Memory B cell (primary cell): ENCODE data around the gene OR13A1.
"Not testable (repeated sequence)": the region's sequence is repeated elsewhere in the genome, so short reads cannot be mapped to it uniquely, and the experiment has no call there.

ENCODE experiments used
- ATAC-seq: fragments of 150-1000 bp; cut with Tn5 transposase; 2 replicates; pipeline ENCODE4 v1.10.0; 2021; ENCODE audit warnings: low read depth, mild to moderate bottlenecking, moderate library complexity
- DNase-seq, 2 donors: peaks; one replicate each; pipeline ENCODE4 v3.0.0; 2022; ENCODE audit warnings: low spot score in 2 of 2
- H3K27ac Mint-ChIP-seq: one replicate; pipeline ENCODE4 v1.8.0; 2022; ENCODE audit warnings: mild to moderate bottlenecking, moderate library complexity, mixed read lengths
- H3K27me3 Mint-ChIP-seq: one replicate; pipeline ENCODE4 v1.8.0; 2022; ENCODE audit warnings: mixed read lengths
- H3K36me3 Mint-ChIP-seq: one replicate; pipeline ENCODE4 v1.8.0; 2022; ENCODE audit warnings: mild to moderate bottlenecking, mixed read lengths
- H3K4me1 Mint-ChIP-seq: one replicate; pipeline ENCODE4 v1.8.0; 2022; ENCODE audit warnings: mixed read lengths
- H3K4me3 Mint-ChIP-seq: one replicate; pipeline ENCODE4 v1.8.0; 2022; ENCODE audit warnings: mild to moderate bottlenecking, moderate library complexity, mixed read lengths
- H3K9me3 Mint-ChIP-seq: one replicate; pipeline ENCODE4 v1.8.0; 2022; ENCODE audit warnings: mixed read lengths

The OR13A1 gene

DNA sequence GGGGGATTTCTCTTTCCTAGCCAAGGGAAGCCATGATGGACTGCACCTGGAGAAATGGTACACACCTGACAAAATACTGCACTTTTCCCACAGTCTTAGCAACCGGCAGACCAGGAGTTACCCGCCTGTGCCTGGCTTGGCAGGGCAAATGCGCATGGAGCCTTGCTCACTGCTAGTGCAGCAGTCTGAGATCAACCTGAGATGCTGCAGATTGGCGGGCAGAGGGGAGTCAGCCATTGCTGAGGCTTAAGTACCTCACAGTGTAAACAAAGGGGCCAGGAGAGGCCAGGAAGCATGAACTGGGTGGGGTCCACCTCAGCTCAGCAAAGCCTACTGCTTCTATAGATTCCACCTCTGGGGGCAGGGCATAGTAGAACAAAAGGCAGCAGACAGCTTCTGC is 49.4 kb downstream of the OR13A1 start:
- no peak for ATAC-seq
- Mint-ChIP-seq H3K9me3 (peaks cover 12% of the 10 kb centered on the region), H3K36me3 (peaks cover 6% of the 10 kb centered on the region), H3K27ac (no peak overlapping the region), H3K4me3 (no peak overlapping the region), H3K27me3 (peaks cover 3% of the 10 kb centered on the region), H3K4me1 (peaks cover 4% of the 10 kb centered on the region)
- no peak for DNase-seq

GRCh38 chr10:45261946-45262345 is 53.5 kb downstream of the OR13A1 start:
- Mint-ChIP-seq H3K9me3 (peaks cover 1% of the 10 kb centered on the region), H3K36me3 (no peaks in the 10 kb centered on the region), H3K4me3 (no peak overlapping the region), H3K27ac (no peak overlapping the region), H3K4me1 (no peaks in the 10 kb centered on the region), H3K27me3 (peaks cover 3% of the 10 kb centered on the region)
- DNase-seq (no peak), ATAC-seq (no peak)

GRCh38 chr10:45261243-45261775 is 54.1 kb downstream of the OR13A1 start:
- no peaks in the 10 kb centered on the region for H3K4me1 Mint-ChIP-seq
- no peaks in the 10 kb centered on the region for H3K9me3 Mint-ChIP-seq
- no peak overlapping the region for H3K27ac Mint-ChIP-seq
- no peaks in the 10 kb centered on the region for H3K36me3 Mint-ChIP-seq
- no peak for DNase-seq
- H3K27me3 Mint-ChIP-seq, result peaks cover 3% of the 10 kb centered on the region
- no peak for ATAC-seq
- no peak overlapping the region for H3K4me3 Mint-ChIP-seq

DNA sequence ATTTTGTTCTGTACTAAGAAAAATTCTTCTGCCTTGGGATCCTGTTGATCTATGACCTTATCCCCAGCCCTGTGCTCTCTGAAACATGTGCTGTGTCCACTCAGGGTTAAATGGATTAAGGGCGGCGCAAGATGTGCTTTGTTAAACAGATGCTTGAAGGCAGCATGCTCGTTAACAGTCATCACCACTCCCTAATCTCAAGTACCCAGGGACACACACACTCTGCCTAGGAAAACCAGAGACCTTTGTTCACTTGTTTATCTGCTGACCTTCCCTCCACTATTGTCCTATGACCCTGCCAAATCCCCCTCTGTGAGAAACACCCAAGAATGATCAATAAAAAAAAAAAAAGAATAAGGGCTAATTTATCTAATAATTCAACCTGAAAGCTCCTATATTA is 54.8 kb downstream of the OR13A1 start:
- DNase-seq, H3K27ac Mint-ChIP-seq, H3K4me3 Mint-ChIP-seq, H3K27me3 Mint-ChIP-seq, H3K4me1 Mint-ChIP-seq, ATAC-seq, H3K36me3 Mint-ChIP-seq, H3K9me3 Mint-ChIP-seq: not testable (repeated sequence)

GRCh38 chr10:45259786-45260495 is 55.5 kb downstream of the OR13A1 start:
- DNase-seq, H3K27ac Mint-ChIP-seq, ATAC-seq, H3K4me3 Mint-ChIP-seq, H3K4me1 Mint-ChIP-seq, H3K36me3 Mint-ChIP-seq, H3K9me3 Mint-ChIP-seq, H3K27me3 Mint-ChIP-seq: not testable (repeated sequence)

- peaks cover 10% of the 10 kb centered on the region for H3K4me1 Mint-ChIP-seq
These were observed 57.8 kb downstream of the OR13A1 start for GRCh38 chr10:45257600-45257999.

DNA sequence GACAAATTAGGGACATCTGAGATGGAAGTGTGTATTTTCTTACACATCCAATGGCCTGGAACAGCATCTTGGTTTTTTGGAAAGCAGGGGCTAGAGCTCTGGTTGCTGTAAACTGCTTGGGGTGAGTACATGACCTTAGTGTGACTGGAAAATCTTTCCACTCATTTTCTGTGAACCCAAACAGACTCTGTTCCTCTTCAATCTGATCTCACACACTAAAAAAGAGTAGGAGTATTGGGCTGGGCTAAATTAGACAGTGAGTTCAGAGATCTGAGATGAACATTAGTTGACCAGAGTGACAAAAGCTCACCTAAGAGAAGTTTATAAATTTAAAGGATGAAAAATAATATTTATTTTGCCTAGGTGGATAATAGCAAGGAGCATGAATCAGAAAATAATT is 59.2 kb downstream of the OR13A1 start:
- DNase-seq (no peak), ATAC-seq (no peak)
- Mint-ChIP-seq H3K4me3 (no peak overlapping the region), H3K36me3 (no peaks in the 10 kb centered on the region), H3K27me3 (no peaks in the 10 kb centered on the region), H3K4me1 (peaks cover 13% of the 10 kb centered on the region), H3K9me3 (no peaks in the 10 kb centered on the region), H3K27ac (peak overlapping the region; percentile 60)

More at GRCh38 chr10:45257600-45257999, 57.8 kb downstream of the OR13A1 start:
- DNase-seq (no peak), ATAC-seq (no peak)
- Mint-ChIP-seq H3K27ac (no peak overlapping the region), H3K9me3 (no peaks in the 10 kb centered on the region), H3K27me3 (peaks cover 3% of the 10 kb centered on the region), H3K4me3 (no peak overlapping the region), H3K36me3 (no peaks in the 10 kb centered on the region)

DNA sequence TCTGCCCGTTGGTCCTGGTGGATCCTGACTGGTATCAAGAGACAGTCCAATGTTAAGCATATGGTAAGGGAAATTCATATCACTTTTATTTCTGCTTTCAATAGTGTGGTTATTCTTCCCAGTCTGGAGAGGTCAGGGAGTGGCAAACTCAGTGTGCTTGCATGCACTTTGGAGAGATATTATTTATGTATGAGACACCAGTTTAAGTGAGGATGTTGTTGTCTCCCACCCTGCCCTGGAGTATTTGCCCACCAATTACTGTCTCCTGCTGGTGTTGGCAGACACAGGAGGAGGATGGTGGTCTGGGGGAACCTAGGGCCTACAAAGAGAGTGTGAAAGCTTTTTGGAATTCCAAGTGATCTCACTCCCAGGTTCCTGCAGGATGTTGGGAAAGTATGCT is 59.7 kb downstream of the OR13A1 start:
- Mint-ChIP-seq H3K4me3 (no peak overlapping the region), H3K27ac (no peak overlapping the region), H3K9me3 (no peaks in the 10 kb centered on the region), H3K27me3 (no peaks in the 10 kb centered on the region), H3K4me1 (peaks cover 18% of the 10 kb centered on the region), H3K36me3 (no peaks in the 10 kb centered on the region)
- ATAC-seq (no peak), DNase-seq (no peak)

- H3K27ac Mint-ChIP-seq, result no peak overlapping the region
- no peaks in the 10 kb centered on the region for H3K36me3 Mint-ChIP-seq
- no peak for ATAC-seq
- H3K4me1 Mint-ChIP-seq, result peaks cover 20% of the 10 kb centered on the region
- no peak overlapping the region for H3K4me3 Mint-ChIP-seq
- DNase-seq, result no peak
- H3K27me3 Mint-ChIP-seq, result no peaks in the 10 kb centered on the region
- no peaks in the 10 kb centered on the region for H3K9me3 Mint-ChIP-seq
These were observed 60.5 kb downstream of the OR13A1 start for GRCh38 chr10:45254892-45255291.

DNA sequence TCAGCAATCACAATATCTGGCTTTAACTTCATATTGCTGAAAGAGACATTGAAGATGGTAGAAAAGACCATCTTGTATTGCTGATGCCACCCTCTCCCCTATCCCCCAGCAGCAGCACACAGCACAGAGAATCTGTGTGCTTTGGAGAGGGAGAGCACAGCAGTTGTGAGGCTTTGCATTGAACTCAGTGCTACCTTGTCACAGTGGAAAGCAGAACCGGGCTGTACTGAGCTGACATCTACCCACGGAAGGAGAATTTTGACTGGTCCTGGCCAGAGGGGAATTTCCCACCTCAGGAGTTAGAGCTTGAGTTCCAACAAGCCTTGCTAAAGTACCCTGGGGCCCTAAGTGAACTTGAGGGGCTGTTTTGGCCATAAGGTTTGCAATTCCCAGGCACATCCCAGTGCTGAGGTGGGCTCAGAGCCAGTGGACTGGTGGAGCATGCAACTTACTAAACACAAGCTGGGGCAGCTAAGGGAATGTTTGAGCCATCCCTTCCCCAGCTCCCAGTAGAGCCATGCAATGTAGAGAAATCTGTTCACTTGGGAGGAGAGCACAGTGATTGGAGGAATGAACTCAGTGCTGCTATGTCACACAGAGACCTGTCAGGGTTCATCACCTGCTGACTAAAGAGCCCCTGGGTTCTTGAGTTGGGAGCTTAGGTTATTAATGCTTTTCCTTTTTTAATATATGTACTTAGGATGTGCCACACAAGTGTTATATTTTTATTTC is 62.1 kb downstream of the OR13A1 start:
- no peak overlapping the region for H3K4me3 Mint-ChIP-seq
- H3K27ac Mint-ChIP-seq, result peak overlapping the region; percentile 66
- H3K36me3 Mint-ChIP-seq, result no peaks in the 10 kb centered on the region
- H3K27me3 Mint-ChIP-seq, result no peaks in the 10 kb centered on the region
- peaks cover 20% of the 10 kb centered on the region for H3K4me1 Mint-ChIP-seq
- peak; percentile 51 for ATAC-seq
- no peaks in the 10 kb centered on the region for H3K9me3 Mint-ChIP-seq
- peak in 1 of 2 donors; percentile 23 for DNase-seq
